ENCODE data around the gene CCDC85B. TPM values are rescaled to one million over a fixed set of nuclear protein-coding genes. Genes with fewer than 3 reads are reported as not detected.

CCDC85B gene
- total RNA-seq, 1 experiment from 2014 or later: 85.4 TPM

GRCh38 chr11:65897020-65897471 is 6.6 kb downstream of the CCDC85B start:
- no peaks in the 10 kb centered on the region; the same call in 1 of the 2 replicates for H3K36me3 ChIP-seq (ENCODE audit: control insufficient read depth, insufficient read depth, low read length)
- ChIA-PET POLR2A (interaction anchor here (0.7 to 4.4 kb wide), 4 partner anchors 15 to 217 kb away, joined by 6 to 37 read pairs (median 14); no protein-coding TSS in a partner anchor), CTCF (no interaction called here)
- intact Hi-C loops (cut with micrococcal nuclease; ENCODE audit: unreplicated experiment): no loop called here
- no peak for TF ChIP-seq REST (IDR thresholded peaks at IDR 0.05; ENCODE audit: insufficient read depth in 1 of 2, low read depth in 2 of 2, low read length in 1 of 2)
- TF ChIP-seq POLR2AphosphoS5 (IDR thresholded peaks at IDR 0.05; ENCODE audit: low read depth, low read length): peak; percentile 40; the same call in 1 of the 2 replicates
- H3K27ac ChIP-seq (ENCODE audit: low read length): peak overlapping the region; percentile 87
- H3K4me1 ChIP-seq (ENCODE audit: control insufficient read depth, insufficient read depth, low read length): peaks cover 64% of the 10 kb centered on the region
- H3K4me3 ChIP-seq (ENCODE audit: low read depth in 2 of 2, low read length in 2 of 2): peak overlapping the region; percentile 82 to 89
- ATAC-seq (no peak), DNase-seq (ENCODE audit: low read depth, low spot score) (no peak)
- no peaks in the 10 kb centered on the region for H3K27me3 ChIP-seq (ENCODE audit: control insufficient read depth, insufficient read depth, low read length)
- BruUV-seq (replicated peaks): no TSS peak
- in situ Hi-C loops (cut with HindIII; ENCODE audit: low pct_unique_long_range_greater_than_20kb, low sequenced_read_pairs): no loop called here
- H3K9me3 ChIP-seq (ENCODE audit: control insufficient read depth, insufficient read depth, low read depth, low read length): no peaks in the 10 kb centered on the region

- in situ Hi-C loops (cut with HindIII; ENCODE audit: low pct_unique_long_range_greater_than_20kb, low sequenced_read_pairs): no loop called here
- TSS peak; percentile 66 for BruUV-seq (replicated peaks)
- H3K27me3 ChIP-seq (ENCODE audit: control insufficient read depth, insufficient read depth, low read length): no peaks in the 10 kb centered on the region
- DNase-seq (ENCODE audit: low read depth, low spot score) (no peak), ATAC-seq (no peak)
- intact Hi-C loops (cut with micrococcal nuclease; ENCODE audit: unreplicated experiment): no loop called here
- no peaks in the 10 kb centered on the region; the same call in 1 of the 2 replicates for H3K36me3 ChIP-seq (ENCODE audit: control insufficient read depth, insufficient read depth, low read length)
- POLR2A ChIA-PET: interaction anchor here (0.5 to 4.4 kb wide), 12 partner anchors 8 to 1059 kb away, joined by 3 to 37 read pairs (median 6); partner anchors contain the start of genes CCDC85B and FIBP
- TF ChIP-seq SIN3A (IDR thresholded peaks at IDR 0.05; ENCODE audit: borderline replicate concordance, insufficient read depth, low read depth, low read length) (peak; percentile 85; the same call in 1 of the 2 replicates), REST (IDR thresholded peaks at IDR 0.05; ENCODE audit: insufficient read depth in 1 of 2, low read depth in 2 of 2, low read length in 1 of 2) (0 out of 4 replicates have a peak, but pooled peaks of 1 of the 2 experiments have one; percentile 32), CTCF (IDR thresholded peaks at IDR 0.05) (no peak), POLR2AphosphoS5 (IDR thresholded peaks at IDR 0.05; ENCODE audit: low read depth, low read length) (no peak), TCF7L2 (IDR thresholded peaks at IDR 0.05; ENCODE audit: low read depth, low read length) (no peak)
- peak overlapping the region; percentile 87 for H3K27ac ChIP-seq (ENCODE audit: low read length)
- H3K9me3 ChIP-seq (ENCODE audit: control insufficient read depth, insufficient read depth, low read depth, low read length): no peaks in the 10 kb centered on the region
- CTCF ChIA-PET: interaction anchor here (0.7 kb wide), 1 partner anchor 16 kb away, joined by 10 read pairs; no protein-coding TSS in a partner anchor
- H3K4me1 ChIP-seq (ENCODE audit: control insufficient read depth, insufficient read depth, low read length): peaks cover 66% of the 10 kb centered on the region
- H3K4me3 ChIP-seq (ENCODE audit: low read depth in 2 of 2, low read length in 2 of 2): peak overlapping the region; percentile 82 to 89
Measured at GRCh38 chr11:65898656-65899355, 8.3 kb downstream of the CCDC85B start.

Data from Panc1 (cell line).